Posterior vena cava (tissue), 2 donors: ENCODE data around the gene DNAJB5. TPM values are rescaled to one million over a fixed set of nuclear protein-coding genes. Genes with fewer than 3 reads are reported as not detected.
"Not testable (repeated sequence)": the region's sequence is repeated elsewhere in the genome, so short reads cannot be mapped to it uniquely, and the experiment has no call there.

Source experiments
- DNase-seq: peaks from one replicate; pipeline ENCODE4 v3.0.0-alpha.2; 2020; ENCODE audit warnings: low spot score
- intact Hi-C, 2 donors: fragments of 100-400 bp; cut with DNase I; formaldehyde crosslinking; loops; one replicate each; pipeline versions ENCODE4 v1.14.1 to v1.14.2; 2022 to 2023
- total RNA-seq, 2 donors: library from RNA; stranded (reverse); fragmentation: NEBNext Ultra II Directional; extraction: Animal tissue kit (Norgen Biotek cat#: 25700); gene quantifications; one replicate each; pipeline ENCODE4 v1.2.1, GENCODE V29; 2021
- donor health status: DM: yes; HTN: yes; CAD: no.
- donor health status: DM: yes; HTN: yes; CAD: no.

DNAJB5 gene
- total RNA-seq, 2 donors from 2014 or later = 68.7 to 82.2 TPM

GRCh38 chr9:34995670-34996060 lies 6.1 kb downstream of the DNAJB5 start:
- DNase-seq = no peak
- intact Hi-C loops = no loop called here

GRCh38 chr9:34996181-34996904 lies 6.8 kb downstream of the DNAJB5 start:
- DNase-seq = no peak
- intact Hi-C loops = no loop called here

- DNase-seq = no peak
- intact Hi-C loops = no loop called here
Measured at GRCh38 chr9:34996905-34997279, 7.3 kb downstream of the DNAJB5 start.

GRCh38 chr9:34997379-34997781 lies 7.8 kb downstream of the DNAJB5 start:
- DNase-seq = no peak
- intact Hi-C loops = no loop called here

GRCh38 chr9:34998266-34998665 lies 8.7 kb downstream of the DNAJB5 start:
- intact Hi-C loops = no loop called here
- no peak for DNase-seq

- intact Hi-C loops = no loop called here
- no peak for DNase-seq
Measured at GRCh38 chr9:34999576-34999975, 10.0 kb downstream of the DNAJB5 start.

DNA sequence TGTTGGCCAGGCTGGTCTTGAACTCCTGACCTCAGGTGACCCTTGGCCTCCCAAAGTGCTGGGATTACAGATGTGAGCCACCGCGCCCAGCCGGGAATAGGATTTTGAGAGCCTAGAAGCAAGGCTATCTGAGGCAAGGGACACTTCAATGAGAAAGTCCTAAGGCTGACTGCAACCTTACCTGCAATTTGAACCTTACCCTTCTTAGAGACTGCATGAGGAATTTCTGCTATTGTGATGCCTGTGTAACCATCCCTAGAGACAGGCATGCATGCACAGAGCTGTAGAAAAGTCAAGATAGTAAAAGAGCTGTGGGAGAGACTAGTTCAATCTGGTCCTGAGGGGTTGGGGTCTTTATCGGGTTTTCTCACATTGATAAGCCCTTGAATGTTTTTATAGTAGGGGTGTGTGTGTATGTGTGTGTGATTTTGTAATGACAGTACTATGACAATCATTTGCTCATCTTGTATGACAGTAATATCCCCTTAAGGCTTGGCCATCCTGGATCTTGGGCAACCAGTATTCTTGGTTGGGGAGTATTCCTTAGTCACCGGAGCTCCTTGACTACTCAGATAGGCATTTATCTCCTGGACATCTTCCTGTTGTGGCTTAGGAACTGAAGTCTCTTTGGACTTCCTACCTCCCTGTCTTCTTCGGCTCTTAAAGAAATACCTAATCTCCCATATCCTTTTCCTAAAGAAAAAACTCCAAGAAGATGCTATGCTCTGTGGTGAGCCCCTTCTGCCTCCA lies 11.2 kb downstream of the DNAJB5 start:
- intact Hi-C loops = no loop called here

DNA sequence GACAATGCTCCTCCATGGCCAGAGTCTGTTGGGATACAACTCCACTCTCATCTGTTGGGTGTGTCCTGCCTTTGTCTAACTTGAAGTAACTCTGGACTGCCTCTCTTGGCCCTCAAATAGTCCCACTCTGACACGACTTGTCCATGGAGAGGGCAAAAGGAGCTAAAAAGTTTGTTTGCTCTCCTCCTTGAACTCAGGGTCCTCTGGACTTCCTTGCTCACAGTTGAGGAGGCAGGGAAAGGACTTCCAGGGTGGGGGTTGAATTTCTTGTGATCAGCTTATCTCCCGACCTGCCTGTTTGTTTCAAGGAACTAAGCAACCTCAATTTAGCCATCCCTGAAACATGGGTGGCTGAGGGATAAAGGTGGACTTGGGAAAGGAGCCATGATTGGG lies 11.7 kb downstream of the DNAJB5 start:
- intact Hi-C loops = no loop called here
- DNase-seq = no peak

More for the DNA sequence above, 11.2 kb downstream of the DNAJB5 start:
- no peak for DNase-seq

DNA sequence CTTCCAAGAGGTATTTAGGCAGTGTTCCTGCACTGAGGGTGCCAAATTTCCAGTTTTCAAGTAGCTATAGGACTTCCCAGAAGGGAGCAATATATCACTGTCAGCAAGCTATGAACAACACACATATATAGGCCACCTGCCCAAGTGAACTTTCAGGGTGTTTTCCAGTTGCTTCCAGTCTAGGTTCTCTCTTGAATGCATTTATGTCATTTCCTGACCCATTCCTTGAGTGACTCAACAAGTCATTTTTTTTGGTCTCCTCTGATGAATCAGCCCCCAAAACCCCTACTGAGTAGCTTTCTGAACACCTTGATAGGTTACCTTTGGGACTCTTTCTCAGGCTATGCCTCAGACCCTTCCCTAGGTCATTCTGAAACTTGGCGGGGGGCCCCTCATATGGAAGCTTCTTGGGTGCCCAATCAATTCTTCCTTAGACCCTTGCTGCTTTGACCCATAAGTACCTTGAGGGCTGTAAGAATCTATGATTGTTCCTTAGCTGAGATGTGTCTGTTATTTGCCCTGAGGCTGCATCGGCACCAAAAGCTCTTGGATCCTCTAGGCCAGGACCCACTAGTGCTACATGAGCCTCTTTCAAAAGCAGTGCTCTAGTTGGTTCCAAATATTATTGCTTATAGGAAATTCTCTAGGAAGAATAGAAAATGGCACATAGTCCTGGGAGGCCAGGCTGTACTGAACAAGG lies 12.4 kb downstream of the DNAJB5 start:
- no peak for DNase-seq
- intact Hi-C loops = no loop called here

DNA sequence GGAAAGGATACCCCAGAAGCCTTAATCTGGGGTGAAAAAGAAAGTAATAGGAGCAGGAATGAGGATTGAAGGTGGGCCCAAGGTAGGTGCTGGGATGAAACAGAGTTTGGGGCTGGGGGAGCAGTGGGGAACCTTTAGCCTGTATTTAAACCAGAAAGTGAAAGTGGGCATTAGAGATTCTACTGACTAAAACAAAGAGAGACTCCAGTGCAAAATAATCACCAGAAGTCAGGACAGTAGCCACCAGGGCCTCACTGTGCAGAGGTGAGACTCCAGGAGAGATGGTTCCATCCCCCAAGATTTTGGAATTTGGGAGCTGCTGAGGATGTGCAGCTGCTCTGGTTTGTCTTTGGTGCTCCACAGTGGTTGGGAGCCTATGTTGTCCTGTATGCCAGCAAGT lies 13.1 kb downstream of the DNAJB5 start:
- intact Hi-C loops = no loop called here
- no peak for DNase-seq

DNA sequence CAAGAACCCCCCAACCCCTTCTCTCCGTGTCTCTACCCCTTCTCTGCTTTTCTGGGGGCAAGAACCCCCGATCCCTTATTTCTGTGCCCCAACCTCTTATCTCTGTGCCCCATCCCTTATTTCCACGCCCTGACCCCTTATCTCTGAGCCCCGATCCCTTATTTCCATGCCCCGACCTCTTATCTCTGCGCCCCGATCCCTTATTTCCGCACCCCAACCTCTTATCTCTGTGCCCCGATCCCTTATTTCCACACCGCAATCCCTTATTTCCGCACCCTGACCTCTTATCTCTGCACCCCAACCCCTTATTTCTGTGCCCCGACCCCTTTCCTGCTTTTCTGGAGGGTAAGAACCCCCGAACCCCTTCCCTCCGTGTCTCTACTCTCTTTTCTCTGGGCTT lies 14.8 kb downstream of the DNAJB5 start:
- intact Hi-C loops = not testable (repeated sequence)

GRCh38 chr9:35010351-35010958 lies 20.9 kb downstream of the DNAJB5 start:
- DNase-seq = no peak
- intact Hi-C loops = no loop called here

More for the DNA sequence above, 14.8 kb downstream of the DNAJB5 start:
- DNase-seq = not testable (repeated sequence)

- intact Hi-C loops = no loop called here
- DNase-seq = no peak
Measured at GRCh38 chr9:35014517-35014916, 25.0 kb downstream of the DNAJB5 start.

DNA sequence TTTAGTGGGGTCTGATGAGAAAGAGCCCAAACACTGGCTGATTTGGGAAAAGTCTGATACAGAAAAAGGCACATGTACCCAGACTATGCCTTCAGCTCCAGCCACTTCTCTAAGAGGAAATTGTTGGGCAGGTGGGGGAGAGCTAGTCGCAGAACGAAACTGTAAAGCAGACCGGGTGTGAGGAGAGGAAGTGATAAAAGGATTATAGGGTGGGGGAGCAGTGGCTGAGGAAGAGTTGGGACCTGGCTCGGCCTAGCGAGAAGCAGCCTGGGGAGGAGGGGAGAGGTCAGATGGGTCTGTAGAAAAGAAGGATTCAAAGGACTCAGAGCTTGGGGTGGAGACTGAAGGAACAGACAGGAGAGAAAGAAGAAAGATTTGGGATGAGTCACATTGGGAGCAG lies 33.9 kb downstream of the DNAJB5 start:
- DNase-seq, intact Hi-C loops: not testable (repeated sequence)

GRCh38 chr9:35026671-35027070 lies 37.1 kb downstream of the DNAJB5 start:
- DNase-seq = no peak
- intact Hi-C loops = no loop called here

- intact Hi-C loops = no loop called here
- no peak for DNase-seq
Measured at GRCh38 chr9:35027374-35027773, 37.8 kb downstream of the DNAJB5 start.

DNA sequence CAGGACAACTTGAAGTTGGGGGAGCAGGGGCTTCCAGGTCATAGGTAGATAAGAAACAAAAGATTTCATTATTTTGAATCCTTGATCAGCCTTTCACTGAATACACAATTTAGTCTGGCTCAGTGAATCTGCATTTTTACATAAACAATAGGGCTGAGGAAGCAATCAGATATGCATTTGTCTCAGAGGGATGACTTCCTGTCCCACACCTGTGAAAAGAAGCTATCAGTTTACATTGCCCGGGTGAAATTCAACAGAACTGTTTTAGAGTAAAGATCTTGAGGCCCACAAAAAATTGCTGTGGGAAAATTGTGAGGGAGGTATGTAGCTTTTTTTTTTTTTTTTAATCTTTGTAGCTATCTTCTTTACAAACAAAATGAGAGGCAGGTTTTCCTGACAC lies 38.3 kb downstream of the DNAJB5 start:
- DNase-seq = no peak
- intact Hi-C loops = no loop called here

GRCh38 chr9:35028341-35028740 lies 38.8 kb downstream of the DNAJB5 start:
- intact Hi-C loops = no loop called here
- no peak for DNase-seq

DNA sequence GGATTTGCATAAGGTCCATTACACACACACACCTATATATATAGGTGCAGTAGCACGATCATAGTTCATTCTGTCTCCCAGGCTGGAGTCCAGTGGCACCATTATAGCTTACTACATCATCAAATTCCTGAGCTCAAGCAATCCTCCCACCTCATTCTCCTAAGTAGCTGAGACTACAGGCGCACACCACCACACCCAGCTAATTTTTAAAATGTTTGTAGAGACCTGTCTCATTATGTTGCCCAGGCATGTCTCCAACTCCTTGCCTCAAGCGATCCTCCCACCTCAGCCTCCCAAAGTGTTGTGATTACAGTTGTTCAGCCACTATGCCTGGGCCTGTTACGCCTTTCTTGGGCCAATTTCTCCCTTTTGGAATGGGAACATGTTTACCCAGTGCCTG lies 39.7 kb downstream of the DNAJB5 start:
- DNase-seq = no peak
- intact Hi-C loops = no loop called here

- intact Hi-C loops = no loop called here
- no peak for DNase-seq
Measured at GRCh38 chr9:35029852-35030251, 40.3 kb downstream of the DNAJB5 start.
